LNCaP clone FGC (cell line): ENCODE data around the gene RGS6.

Experiments
- DNase-seq: peaks from one replicate; pipeline ENCODE4 v3.0.0-alpha.2; 2011; ENCODE audit warnings: low read depth
- H3K4me3 ChIP-seq: 2 replicates; pipeline ENCODE4 v1.5.1; 2011; ENCODE audit warnings: mild to moderate bottlenecking, low read depth, low read length, control low read depth
- CTCF ChIP-seq: IDR thresholded peaks from 2 replicates; pipeline ENCODE4 v1.5.1; 2012; ENCODE audit warnings: mild to moderate bottlenecking; ENCODE audit not compliant: control insufficient read depth, insufficient read depth; ENCODE audit errors: extremely low read depth

Gene RGS6

GRCh38 chr14:72613975-72614319, 681.7 kb downstream of the RGS6 start:
- H3K4me3 ChIP-seq: no peak overlapping the region
- no peak for TF ChIP-seq CTCF

GRCh38 chr14:72614365-72614764, 682.1 kb downstream of the RGS6 start:
- no peak for TF ChIP-seq CTCF
- H3K4me3 ChIP-seq: no peak overlapping the region
- DNase-seq: no peak

More at GRCh38 chr14:72613975-72614319, 681.7 kb downstream of the RGS6 start:
- no peak for DNase-seq

GRCh38 chr14:72614891-72615415, 682.7 kb downstream of the RGS6 start:
- no peak for DNase-seq
- no peak for TF ChIP-seq CTCF
- H3K4me3 ChIP-seq: no peak overlapping the region

DNA sequence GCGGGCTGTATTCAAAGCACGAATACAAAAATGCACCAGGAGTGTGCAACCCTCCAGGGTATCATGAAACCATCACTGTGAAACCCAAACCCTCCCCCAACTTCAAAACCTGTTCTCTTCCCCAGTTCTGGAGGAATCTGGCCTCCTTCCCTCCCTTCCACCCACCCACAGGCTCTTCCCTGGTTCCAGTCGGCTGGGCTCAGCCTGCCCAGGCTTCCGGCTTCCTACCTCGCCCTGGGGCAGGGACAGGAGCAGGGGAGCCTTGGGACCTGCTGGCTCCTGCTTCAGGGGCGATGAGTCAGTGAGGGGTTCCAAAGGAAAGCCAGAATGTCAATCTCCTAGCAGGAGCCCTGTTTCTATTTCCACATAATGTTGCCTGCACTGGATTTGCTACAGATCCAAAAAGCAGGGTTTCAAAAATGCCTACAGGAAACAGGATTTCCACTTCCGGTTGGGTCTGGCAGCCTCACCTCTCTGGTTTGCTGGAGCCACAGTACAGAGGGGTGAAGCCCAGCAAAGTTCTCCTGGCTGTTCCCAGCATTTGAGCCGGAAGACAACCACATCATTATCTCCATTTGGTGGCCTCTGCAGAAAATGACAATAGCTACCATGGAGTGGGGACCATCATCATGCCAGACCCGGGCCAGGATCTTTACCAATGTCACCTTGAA, 683.4 kb downstream of the RGS6 start:
- DNase-seq: no peak
- no peak overlapping the region for H3K4me3 ChIP-seq
- TF ChIP-seq CTCF: no peak
